SK-N-SH treated with all-trans-retinoic acid at 6 μM for 48 hours (cell line): ENCODE data around the gene DHRS12.
"Not testable (repeated sequence)": the region's sequence is repeated elsewhere in the genome, so short reads cannot be mapped to it uniquely, and the experiment has no call there.

Experiments
- ATAC-seq: fragments of 200-7000 bp; cut with Tn5 transposase; 3 replicates; pipeline ENCODE4 v1.9.1; 2020; ENCODE audit warnings: mild to moderate bottlenecking, moderate library complexity
- ARNTL ChIP-seq: fragments of 450-650 bp; formaldehyde crosslinking; IDR thresholded peaks from 2 replicates; pipeline ENCODE4 v1.5.0; 2020; ENCODE audit warnings: low read depth, mild to moderate bottlenecking, moderate library complexity, borderline replicate concordance
- BACH2 ChIP-seq: fragments of 250-450 bp; sonication (Bioruptor Pico); IDR thresholded peaks from 2 replicates; pipeline ENCODE4 v1.9.0; 2021; ENCODE audit warnings: mild to moderate bottlenecking, borderline replicate concordance
- CREB5 ChIP-seq: fragments of 250-450 bp; sonication (Bioruptor Pico); IDR thresholded peaks from 2 replicates; pipeline ENCODE4 v1.5.1; 2020; ENCODE audit warnings: low read depth, mild to moderate bottlenecking, moderate library complexity
- CSDC2 ChIP-seq: fragments of 250-450 bp; sonication (Bioruptor Pico); IDR thresholded peaks from 2 replicates; pipeline ENCODE4 v1.5.0; 2020; ENCODE audit warnings: mild to moderate bottlenecking, moderate library complexity
- ESRRG ChIP-seq: fragments of 250-450 bp; sonication (Bioruptor Pico); IDR thresholded peaks from 2 replicates; pipeline ENCODE4 v1.6.1; 2021; ENCODE audit warnings: mild to moderate bottlenecking
- GLIS3 ChIP-seq: fragments of 250-450 bp; sonication (Bioruptor Pico); IDR thresholded peaks from 2 replicates; pipeline ENCODE4 v1.5.0; 2020; ENCODE audit warnings: mild to moderate bottlenecking, moderate library complexity
- ISL1 ChIP-seq: fragments of 250-450 bp; sonication (Bioruptor Pico); IDR thresholded peaks from 2 replicates; pipeline ENCODE4 v2.1.2; 2022; ENCODE audit warnings: mild to moderate bottlenecking, moderate library complexity
- OSR1 ChIP-seq: fragments of 250-450 bp; sonication (Bioruptor Pico); IDR thresholded peaks from 2 replicates; pipeline ENCODE4 v1.8.0; 2022; ENCODE audit warnings: moderate library complexity, mild to moderate bottlenecking, inconsistent platforms
- PPARA ChIP-seq: fragments of 250-450 bp; sonication (Bioruptor Pico); IDR thresholded peaks from 2 replicates; pipeline ENCODE4 v1.5.0; 2020; ENCODE audit warnings: mild to moderate bottlenecking, borderline replicate concordance
- RARB ChIP-seq: fragments of 250-450 bp; sonication (Bioruptor Pico); IDR thresholded peaks from 2 replicates; pipeline ENCODE4 v1.8.0; 2021; ENCODE audit warnings: mild to moderate bottlenecking, moderate library complexity
- SNAI2 ChIP-seq: fragments of 250-450 bp; sonication (Bioruptor Pico); IDR thresholded peaks from 2 replicates; pipeline ENCODE4 v1.5.0; 2020; ENCODE audit warnings: mild to moderate bottlenecking, moderate library complexity
- TCF4 ChIP-seq: fragments of 250-450 bp; sonication (Bioruptor Pico); IDR thresholded peaks from 2 replicates; pipeline ENCODE4 v1.8.0; 2021; ENCODE audit warnings: mild to moderate bottlenecking, moderate library complexity, borderline replicate concordance
- TOX ChIP-seq: fragments of 250-450 bp; sonication (Bioruptor Pico); IDR thresholded peaks from 2 replicates; pipeline ENCODE4 v1.8.0; 2021; ENCODE audit warnings: mild to moderate bottlenecking, moderate library complexity, borderline replicate concordance
- ZC3H10 ChIP-seq: fragments of 250-450 bp; sonication (Bioruptor Pico); IDR thresholded peaks from 2 replicates; pipeline ENCODE4 v1.5.1; 2021; ENCODE audit warnings: mild to moderate bottlenecking, moderate library complexity
- ZFP3 ChIP-seq: fragments of 250-450 bp; sonication (Bioruptor Pico); IDR thresholded peaks from 2 replicates; pipeline ENCODE4 v1.5.0; 2020; ENCODE audit warnings: mild to moderate bottlenecking, moderate library complexity
- ZNF565 ChIP-seq: fragments of 450-650 bp; formaldehyde crosslinking; conservative IDR thresholded peaks from 2 replicates; pipeline ENCODE4 v1.5.0; 2020; ENCODE audit warnings: low read depth, mild to moderate bottlenecking, moderate library complexity
- ZNF70 ChIP-seq: fragments of 450-650 bp; formaldehyde crosslinking; IDR thresholded peaks from 2 replicates; pipeline ENCODE4 v1.5.0; 2020; ENCODE audit warnings: mild to moderate bottlenecking, moderate library complexity
- ZNF8 ChIP-seq: fragments of 450-650 bp; formaldehyde crosslinking; IDR thresholded peaks from 2 replicates; pipeline ENCODE4 v1.5.0; 2020; ENCODE audit warnings: mild to moderate bottlenecking, moderate library complexity
- TF ChIP-seq, protein P1 (sequence below): fragments of 250-450 bp; sonication (Bioruptor Pico); IDR thresholded peaks from 2 replicates; pipeline ENCODE4 v1.5.1; 2021; ENCODE audit warnings: mild to moderate bottlenecking, moderate library complexity
- TF ChIP-seq, protein P2 (sequence below): fragments of 250-450 bp; sonication (Bioruptor Pico); IDR thresholded peaks from 2 replicates; pipeline ENCODE4 v1.5.0; 2020; ENCODE audit warnings: mild to moderate bottlenecking, moderate library complexity
- TF ChIP-seq, protein P3 (sequence below): fragments of 250-450 bp; sonication (Bioruptor Pico); IDR thresholded peaks from 2 replicates; pipeline ENCODE4 v1.8.0; 2021; ENCODE audit warnings: low read depth, mild to moderate bottlenecking, moderate library complexity, borderline replicate concordance

Gene DHRS12

GRCh38 chr13:51826606-51827005 is 22.6 kb upstream of the DHRS12 start (continued):
- no peak for TF ChIP-seq ISL1 (CRISPR knock-in tag)
- no peak for TF ChIP-seq ZFP3 (CRISPR knock-in tag)
- no peak for TF ChIP-seq ZNF70
- TF ChIP-seq ARNTL (CRISPR knock-in tag), result no peak
- no peak for TF ChIP-seq OSR1
- no peak for TF ChIP-seq ZNF565 (CRISPR knock-in tag)
- no peak for TF ChIP-seq PPARA (CRISPR knock-in tag)

GRCh38 chr13:51825681-51826254 is 21.8 kb upstream of the DHRS12 start:
- no peak for ATAC-seq
- TF ChIP-seq ZNF8 (CRISPR knock-in tag) (no peak), TCF4 (CRISPR knock-in tag) (no peak), SNAI2 (CRISPR knock-in tag) (no peak), RARB (CRISPR knock-in tag) (no peak), ZFP3 (CRISPR knock-in tag) (no peak), ARNTL (CRISPR knock-in tag) (no peak), ISL1 (CRISPR knock-in tag) (no peak), ZC3H10 (no peak), CREB5 (CRISPR knock-in tag) (no peak), ZNF70 (no peak), ESRRG (CRISPR knock-in tag) (no peak), CSDC2 (CRISPR knock-in tag) (no peak), BACH2 (CRISPR knock-in tag) (no peak), ZNF565 (CRISPR knock-in tag) (no peak), TOX (CRISPR knock-in tag) (no peak), GLIS3 (no peak)
- TF ChIP-seq, protein P1, sequence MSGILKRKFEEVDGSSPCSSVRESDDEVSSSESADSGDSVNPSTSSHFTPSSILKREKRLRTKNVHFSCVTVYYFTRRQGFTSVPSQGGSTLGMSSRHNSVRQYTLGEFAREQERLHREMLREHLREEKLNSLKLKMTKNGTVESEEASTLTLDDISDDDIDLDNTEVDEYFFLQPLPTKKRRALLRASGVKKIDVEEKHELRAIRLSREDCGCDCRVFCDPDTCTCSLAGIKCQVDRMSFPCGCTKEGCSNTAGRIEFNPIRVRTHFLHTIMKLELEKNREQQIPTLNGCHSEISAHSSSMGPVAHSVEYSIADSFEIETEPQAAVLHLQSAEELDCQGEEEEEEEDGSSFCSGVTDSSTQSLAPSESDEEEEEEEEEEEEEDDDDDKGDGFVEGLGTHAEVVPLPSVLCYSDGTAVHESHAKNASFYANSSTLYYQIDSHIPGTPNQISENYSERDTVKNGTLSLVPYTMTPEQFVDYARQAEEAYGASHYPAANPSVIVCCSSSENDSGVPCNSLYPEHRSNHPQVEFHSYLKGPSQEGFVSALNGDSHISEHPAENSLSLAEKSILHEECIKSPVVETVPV (CRISPR knock-in tag), result no peak
- TF ChIP-seq, protein P2, sequence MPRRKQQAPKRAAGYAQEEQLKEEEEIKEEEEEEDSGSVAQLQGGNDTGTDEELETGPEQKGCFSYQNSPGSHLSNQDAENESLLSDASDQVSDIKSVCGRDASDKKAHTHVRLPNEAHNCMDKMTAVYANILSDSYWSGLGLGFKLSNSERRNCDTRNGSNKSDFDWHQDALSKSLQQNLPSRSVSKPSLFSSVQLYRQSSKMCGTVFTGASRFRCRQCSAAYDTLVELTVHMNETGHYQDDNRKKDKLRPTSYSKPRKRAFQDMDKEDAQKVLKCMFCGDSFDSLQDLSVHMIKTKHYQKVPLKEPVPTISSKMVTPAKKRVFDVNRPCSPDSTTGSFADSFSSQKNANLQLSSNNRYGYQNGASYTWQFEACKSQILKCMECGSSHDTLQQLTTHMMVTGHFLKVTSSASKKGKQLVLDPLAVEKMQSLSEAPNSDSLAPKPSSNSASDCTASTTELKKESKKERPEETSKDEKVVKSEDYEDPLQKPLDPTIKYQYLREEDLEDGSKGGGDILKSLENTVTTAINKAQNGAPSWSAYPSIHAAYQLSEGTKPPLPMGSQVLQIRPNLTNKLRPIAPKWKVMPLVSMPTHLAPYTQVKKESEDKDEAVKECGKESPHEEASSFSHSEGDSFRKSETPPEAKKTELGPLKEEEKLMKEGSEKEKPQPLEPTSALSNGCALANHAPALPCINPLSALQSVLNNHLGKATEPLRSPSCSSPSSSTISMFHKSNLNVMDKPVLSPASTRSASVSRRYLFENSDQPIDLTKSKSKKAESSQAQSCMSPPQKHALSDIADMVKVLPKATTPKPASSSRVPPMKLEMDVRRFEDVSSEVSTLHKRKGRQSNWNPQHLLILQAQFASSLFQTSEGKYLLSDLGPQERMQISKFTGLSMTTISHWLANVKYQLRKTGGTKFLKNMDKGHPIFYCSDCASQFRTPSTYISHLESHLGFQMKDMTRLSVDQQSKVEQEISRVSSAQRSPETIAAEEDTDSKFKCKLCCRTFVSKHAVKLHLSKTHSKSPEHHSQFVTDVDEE (CRISPR knock-in tag), result no peak
- TF ChIP-seq, protein P3, sequence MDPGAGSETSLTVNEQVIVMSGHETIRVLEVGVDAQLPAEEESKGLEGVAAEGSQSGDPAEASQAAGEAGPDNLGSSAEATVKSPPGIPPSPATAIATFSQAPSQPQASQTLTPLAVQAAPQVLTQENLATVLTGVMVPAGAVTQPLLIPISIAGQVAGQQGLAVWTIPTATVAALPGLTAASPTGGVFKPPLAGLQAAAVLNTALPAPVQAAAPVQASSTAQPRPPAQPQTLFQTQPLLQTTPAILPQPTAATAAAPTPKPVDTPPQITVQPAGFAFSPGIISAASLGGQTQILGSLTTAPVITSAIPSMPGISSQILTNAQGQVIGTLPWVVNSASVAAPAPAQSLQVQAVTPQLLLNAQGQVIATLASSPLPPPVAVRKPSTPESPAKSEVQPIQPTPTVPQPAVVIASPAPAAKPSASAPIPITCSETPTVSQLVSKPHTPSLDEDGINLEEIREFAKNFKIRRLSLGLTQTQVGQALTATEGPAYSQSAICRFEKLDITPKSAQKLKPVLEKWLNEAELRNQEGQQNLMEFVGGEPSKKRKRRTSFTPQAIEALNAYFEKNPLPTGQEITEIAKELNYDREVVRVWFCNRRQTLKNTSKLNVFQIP (CRISPR knock-in tag), result no peak

DNA sequence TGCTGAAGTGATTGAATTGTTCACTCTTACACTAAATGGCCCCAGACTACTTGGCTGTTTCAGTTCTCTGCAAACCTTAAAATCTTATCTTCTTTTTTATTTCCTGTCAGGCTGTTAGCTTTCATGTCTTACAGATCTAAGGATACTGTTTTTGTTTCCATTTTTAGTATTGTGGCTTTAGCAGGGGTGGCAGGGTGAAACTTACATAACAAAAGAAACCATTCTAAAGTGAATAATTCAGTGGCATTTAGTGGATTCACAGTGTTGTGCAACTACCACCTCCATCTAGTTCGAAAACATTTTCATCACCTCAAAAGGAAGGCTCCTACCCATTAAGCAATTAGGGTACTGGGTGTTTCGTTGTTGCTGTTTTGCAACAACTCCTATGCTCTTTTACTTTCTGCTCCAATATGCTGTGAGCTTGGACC is 21.2 kb upstream of the DHRS12 start:
- ATAC-seq, result no peak
- no peak for TF ChIP-seq CSDC2 (CRISPR knock-in tag)
- no peak for TF ChIP-seq ZC3H10
- no peak for TF ChIP-seq SNAI2 (CRISPR knock-in tag)
- TF ChIP-seq, protein P2 (CRISPR knock-in tag), result no peak
- TF ChIP-seq TCF4 (CRISPR knock-in tag), result no peak

- ATAC-seq, result not testable (repeated sequence)
These were observed 20.7 kb upstream of the DHRS12 start for GRCh38 chr13:51824712-51825111.
